AML-193 (cell line): ENCODE results near the gene NID1.

ENCODE experiments used
- DNase-seq, 2 experiments: peaks; one replicate each; lab custom pipeline; 2025; lab: John Stamatoyannopoulos, UW

Gene NID1

DNA sequence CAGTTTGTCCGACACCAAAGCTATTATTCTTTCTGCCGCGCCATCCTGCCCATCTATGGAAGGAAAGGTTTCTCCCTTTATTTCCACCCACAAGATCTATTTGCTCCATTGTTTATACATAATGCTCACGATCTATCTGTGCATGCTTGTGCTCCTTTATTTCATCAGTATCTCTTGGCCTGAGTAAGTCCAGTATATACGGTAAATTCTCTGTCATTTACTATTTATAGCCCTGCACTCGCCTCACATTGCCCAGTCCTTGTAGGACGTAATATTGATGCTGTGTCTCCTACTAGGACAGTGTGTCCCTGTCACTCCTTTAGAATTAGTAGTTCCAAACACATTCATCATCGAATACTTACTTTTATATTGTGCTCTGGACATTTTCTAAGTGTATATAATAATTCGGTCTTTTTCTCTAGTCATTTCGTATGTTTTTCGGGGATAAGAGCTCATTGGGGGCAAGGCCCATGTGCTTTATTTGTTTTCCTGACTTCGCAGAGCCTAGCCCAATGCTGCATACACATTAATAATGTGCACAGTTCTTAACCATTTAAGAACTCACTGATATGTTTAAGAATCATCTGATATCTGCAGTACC lies 3.1 kb upstream of the NID1 start:
- DNase-seq: no peak

GRCh38 chr1:236066828-236067386 lies 2.0 kb upstream of the NID1 start:
- peak; percentile 8 to 24 for DNase-seq

GRCh38 chr1:236066054-236066453 lies 1.2 kb upstream of the NID1 start:
- DNase-seq: no peak

DNA sequence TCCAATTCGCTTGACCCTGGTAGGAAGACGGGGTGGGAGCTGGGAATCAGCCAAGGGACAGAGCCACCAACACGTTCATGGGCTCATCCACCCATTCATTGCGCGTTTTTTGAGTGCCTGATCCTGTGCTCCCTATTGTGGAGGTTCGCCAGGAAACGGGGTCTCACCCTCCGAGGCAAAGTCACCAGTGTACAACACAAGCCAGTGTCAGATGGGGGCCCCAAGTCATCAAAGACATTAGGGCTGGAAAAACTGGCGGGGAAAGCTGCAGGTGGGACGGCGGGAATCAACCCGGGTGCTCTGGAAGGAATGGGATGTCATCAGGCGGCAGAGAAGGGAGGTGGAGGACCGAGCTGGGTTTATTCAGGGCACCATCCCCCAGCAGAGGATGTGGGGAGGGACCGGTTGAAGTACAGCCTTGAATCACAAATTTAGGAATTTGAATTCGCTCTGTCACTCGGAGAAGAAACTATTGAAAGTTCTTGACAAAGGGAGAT lies 667 bp upstream of the NID1 start:
- DNase-seq: no peak

- DNase-seq: no peak
Measured at GRCh38 chr1:236063919-236064673, 794 bp downstream of the NID1 start.

DNA sequence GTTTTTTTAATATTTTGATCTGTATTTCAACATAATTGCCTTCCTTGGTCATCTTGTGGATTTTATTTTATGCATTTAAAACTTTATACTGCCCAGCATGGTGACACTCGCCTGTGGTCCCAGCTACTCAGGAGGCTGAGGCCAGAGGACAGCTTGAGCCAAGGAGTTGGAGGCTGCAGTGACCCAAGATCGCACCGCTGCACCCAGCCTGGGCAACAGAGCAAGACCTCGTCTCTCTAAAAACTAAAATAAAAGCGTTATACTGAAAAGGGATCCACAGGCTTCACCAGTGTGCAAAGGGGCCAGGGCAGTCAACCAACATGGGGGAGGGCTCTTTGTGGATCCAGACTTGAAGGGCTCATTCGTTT lies 1.4 kb downstream of the NID1 start:
- no peak for DNase-seq

- no peak for DNase-seq
Measured at GRCh38 chr1:236060286-236060685, 4.6 kb downstream of the NID1 start.

DNA sequence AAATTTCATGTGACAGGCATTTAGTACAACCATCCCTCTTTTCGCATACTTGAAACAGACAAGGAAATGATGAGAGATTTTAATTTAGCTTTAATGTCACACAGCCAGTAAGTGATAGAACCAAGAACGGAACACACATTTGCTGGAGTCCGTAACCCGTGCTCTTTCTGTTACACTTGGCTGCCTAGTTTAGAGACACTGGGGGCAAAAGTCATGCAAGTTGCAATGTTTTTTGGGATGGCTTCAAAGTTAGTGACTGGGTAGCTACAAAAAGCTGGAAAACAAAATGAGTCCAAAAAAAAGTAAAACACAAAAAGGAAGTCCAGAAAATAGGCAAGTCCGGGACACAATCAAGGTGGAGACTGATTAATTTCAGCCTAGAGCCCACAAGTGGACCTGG lies 5.9 kb downstream of the NID1 start:
- DNase-seq: no peak

DNA sequence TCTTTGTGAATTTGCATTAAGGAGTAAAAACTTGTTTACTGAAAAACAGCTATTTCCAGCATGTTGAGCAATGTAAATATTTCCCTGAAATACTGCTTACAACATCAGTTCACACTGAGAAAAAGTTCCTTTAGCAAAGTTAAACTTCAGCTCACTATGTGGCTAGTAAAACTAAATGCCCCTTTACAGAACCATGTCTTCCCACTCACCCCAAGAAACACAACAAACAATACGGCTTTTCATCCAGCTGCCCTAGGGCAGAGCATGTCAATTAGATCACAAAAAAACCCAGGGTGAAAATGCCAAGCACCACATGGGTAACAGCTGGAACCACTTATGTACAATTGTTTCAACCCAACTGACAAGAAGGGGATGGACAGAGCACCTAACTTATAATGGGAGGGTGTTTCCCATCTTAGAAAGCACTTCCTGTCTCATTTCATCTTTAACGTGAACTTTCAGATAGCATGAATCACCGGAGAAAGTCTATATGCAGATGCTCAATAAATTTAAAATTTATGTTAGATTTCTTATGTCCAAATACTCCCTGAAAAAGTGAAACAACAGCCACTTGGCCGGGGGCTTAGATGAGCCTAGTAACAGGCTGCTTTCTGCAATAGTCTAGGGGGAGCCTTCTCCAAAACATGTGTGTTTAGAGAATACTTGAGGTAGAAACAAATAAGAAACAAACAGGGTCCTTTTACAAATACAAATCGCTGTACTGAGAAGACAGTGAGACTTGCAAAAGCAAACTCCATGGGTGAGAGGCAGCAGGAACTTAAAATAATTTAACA lies 6.6 kb downstream of the NID1 start:
- DNase-seq: no peak

GRCh38 chr1:236057546-236057945 lies 7.3 kb downstream of the NID1 start:
- DNase-seq: no peak

- no peak for DNase-seq
Measured at GRCh38 chr1:236052232-236052993, 12.5 kb downstream of the NID1 start.

GRCh38 chr1:236051242-236051791 lies 13.6 kb downstream of the NID1 start:
- no peak for DNase-seq

- no peak for DNase-seq
Measured at GRCh38 chr1:236045771-236046170, 19.1 kb downstream of the NID1 start.

DNA sequence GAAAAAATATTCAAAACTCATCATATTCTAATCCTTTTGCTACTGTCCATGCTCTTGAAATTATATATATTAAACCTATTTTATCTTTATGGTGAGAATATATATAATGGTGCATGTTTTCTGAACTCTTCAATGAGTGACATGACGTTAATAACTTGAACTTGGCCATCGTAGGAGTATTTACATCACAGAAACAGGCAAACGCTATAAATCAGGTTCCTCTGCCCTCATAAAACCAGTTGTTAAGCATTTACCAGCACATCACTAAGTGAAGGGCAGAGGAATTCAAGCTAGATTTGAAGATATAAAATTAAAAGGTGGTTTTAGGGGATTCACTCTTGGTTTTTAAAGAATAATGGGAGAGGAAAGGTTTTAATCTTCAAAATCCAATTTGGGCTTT lies 20.5 kb downstream of the NID1 start:
- no peak for DNase-seq

GRCh38 chr1:236041631-236042618 lies 23.0 kb downstream of the NID1 start:
- DNase-seq: no peak

DNA sequence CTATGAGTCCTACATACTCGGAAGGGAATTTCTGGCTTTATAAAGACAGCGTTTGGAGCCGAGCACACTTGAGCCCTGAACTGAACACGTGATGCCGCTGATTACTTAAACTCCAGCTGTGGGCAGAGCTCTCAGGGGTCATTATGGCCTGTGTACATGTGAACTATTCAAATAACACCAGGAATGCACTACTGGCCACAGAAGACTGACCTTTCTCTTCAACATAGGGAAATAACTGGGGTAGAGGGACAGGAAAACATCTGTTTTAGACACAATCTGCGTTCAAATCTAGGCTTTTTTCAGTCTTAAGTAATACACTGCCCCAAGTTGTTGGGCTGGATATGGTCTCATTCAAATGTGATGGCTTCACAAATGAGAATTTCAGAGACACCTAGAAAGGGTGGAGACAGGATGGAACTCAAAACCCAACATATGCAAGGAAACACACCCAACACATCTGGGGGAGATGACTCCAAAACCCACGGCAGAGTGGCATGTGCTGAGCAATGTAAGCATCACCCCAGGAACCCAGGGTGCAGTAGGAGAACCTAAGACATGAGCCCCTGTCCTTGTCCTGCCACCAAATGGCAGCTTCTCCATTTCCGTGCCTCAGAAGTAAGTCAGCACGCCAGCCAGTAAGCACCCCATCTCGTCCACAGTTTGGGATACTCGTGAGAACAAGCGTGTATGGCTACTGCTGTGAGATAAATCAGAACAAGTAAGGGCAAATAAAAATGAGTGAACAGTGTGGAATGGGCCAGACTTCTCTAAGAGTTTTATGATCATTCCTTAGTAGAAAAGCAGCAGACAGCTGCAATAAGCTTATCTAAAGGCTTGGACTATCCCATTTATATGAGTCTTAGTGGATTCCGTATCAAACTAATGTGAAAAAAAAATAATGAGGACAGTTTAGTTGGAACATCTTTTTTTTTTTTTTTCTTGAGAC lies 24.9 kb downstream of the NID1 start:
- no peak for DNase-seq

DNA sequence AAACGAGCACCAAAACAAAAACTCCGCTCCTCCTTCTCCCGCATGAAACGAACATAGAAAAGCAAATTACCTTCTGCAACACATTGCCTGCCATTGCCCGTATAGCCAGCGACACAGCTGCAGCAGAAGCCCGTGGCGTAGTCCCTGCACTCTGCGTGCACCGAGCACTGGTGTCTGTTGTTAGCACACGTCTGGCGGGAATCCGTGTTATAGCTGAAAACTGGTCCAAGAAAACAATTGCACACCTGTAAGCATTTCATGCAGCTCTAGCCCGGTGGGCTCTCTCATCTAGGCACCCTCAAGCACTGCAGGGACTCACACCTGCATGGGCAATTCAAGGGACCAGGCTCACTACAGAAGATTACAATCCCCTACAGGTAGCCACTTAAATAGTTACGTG lies 26.9 kb downstream of the NID1 start:
- no peak for DNase-seq

GRCh38 chr1:236035681-236036101 lies 29.2 kb downstream of the NID1 start:
- no peak for DNase-seq

GRCh38 chr1:236033336-236033735 lies 31.6 kb downstream of the NID1 start:
- DNase-seq: no peak
